ENCODE data around the gene LGI2.

Gene LGI2

DNA sequence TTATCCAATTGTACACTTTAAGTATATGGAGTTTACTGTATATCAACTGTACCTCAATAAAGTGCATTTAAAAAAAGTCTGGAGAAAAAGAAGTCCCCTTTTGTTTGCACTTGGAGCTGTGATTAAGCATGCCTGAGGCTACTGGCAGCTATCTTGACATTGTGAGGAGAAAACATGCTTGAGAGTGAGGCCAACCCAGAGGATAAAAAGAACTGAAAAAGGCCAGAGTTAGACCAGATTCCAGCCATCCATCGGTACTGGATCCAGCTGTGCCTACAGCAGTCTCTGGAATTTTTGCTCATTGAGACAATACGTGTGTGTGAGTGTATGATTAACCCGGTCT, 57.4 kb downstream of the LGI2 start:
- FAIRE-seq, result no peak

DNA sequence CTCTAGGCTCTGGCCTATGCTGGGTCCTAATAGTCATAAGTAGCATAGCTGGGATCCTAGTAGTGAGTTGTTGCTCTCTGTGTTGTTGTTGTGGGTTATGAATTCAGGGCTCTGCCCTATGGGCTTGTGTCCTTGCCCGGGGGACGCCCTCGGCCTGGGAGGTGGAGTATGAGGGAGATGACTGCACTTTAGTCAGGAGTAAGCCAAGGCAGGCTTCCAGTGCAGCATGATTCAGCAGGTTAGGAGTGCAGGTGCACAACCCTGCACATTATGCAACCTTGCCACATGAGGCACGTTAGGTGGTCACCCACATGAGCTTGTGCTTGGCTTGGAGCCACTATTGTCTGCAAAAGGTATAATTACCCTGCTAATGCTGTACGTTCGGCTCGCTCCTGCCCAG, 59.6 kb downstream of the LGI2 start:
- no peak for FAIRE-seq
- TF ChIP-seq POLR2A (IDR thresholded peaks at IDR 0.05; ENCODE audit: low read depth, low read length), result no peak
- DNase-seq (ENCODE audit: insufficient read length, low spot score), result no peak

More for the DNA sequence above, 57.4 kb downstream of the LGI2 start:
- no peak for TF ChIP-seq POLR2A (IDR thresholded peaks at IDR 0.05; ENCODE audit: low read depth, low read length)
- DNase-seq (ENCODE audit: insufficient read length, low spot score), result no peak

DNA sequence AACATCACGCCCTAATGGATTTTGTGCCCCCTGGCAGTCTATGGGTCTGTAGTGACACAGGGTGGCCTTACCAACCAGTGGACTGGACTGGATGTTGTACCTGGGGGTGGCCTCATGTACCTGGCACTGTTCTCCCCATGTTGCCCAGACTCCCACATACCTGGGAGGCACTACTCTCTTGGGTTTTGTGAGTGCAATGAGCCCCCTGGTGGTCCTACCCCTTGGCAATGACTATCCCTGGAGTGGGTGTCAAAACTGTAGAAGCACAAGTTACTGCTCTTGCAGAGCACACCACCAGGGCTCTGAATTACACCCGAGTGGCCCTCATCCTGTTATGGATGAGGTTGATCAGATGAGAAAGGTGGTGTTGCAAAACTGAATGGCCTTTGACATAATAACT, 60.1 kb downstream of the LGI2 start:
- FAIRE-seq, result no peak

DNA sequence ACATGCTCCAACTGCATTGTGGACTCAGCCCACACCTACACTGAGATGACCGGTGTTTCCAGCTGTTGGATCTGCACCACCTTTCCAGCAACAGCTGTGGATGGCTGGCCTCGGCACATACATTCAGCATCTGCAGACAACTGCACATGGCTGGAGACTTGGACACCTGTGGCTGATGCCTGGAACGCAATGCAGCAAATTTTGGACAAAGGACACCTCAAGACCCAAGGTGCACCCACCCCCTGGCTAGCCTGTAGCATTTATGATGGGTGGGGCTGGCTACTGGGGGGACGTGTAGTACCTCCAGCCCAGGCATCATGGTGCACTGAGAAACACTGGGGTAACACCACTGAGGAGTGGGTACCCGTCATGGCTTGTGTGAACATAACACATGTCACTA, 60.6 kb downstream of the LGI2 start:
- DNase-seq (ENCODE audit: insufficient read length, low spot score), result no peak
- TF ChIP-seq POLR2A (IDR thresholded peaks at IDR 0.05; ENCODE audit: low read depth, low read length), result no peak
- no peak for FAIRE-seq

More for the DNA sequence above, 60.1 kb downstream of the LGI2 start:
- DNase-seq (ENCODE audit: insufficient read length, low spot score), result no peak
- no peak for TF ChIP-seq POLR2A (IDR thresholded peaks at IDR 0.05; ENCODE audit: low read depth, low read length)

DNA sequence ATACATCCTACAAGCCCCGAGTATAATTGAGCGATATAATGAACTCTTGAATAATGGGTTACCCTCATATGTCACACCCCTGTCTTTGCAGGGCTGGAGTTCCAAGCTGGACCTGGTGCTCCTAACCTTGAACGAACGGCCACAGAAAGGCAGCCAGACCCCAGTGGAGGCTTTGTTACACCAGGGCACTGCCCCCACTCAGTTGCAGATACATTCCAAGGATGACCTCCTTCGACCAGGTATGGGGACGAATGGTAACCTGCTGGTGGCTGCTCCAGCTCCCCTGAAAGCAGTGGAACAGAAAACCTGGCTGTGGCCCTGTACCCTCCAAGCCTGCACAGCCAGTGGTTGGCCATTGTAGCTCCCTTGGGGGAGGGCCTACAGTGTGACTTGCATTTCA, 61.3 kb downstream of the LGI2 start:
- DNase-seq (ENCODE audit: insufficient read length, low spot score) (no peak), FAIRE-seq (no peak)
- no peak for TF ChIP-seq POLR2A (IDR thresholded peaks at IDR 0.05; ENCODE audit: low read depth, low read length)

DNA sequence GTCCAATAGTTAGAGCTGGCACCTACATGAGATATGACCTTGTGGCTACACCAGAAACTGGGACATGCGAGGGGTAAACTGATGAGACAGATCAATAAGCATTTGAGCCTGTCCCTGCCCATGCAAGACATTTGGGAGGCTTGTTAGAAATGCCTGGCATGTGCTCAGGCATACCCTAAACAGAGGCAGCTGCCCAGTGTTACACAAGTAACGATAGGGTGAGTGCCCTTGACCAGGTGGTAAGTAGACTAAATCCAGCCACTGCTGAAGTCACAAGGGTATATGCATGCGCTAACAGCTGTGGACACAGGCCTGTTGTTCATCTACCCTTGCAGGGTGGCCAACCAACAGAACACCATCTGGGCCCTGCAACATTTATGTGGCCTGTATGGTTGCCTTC, 61.8 kb downstream of the LGI2 start:
- no peak for TF ChIP-seq POLR2A (IDR thresholded peaks at IDR 0.05; ENCODE audit: low read depth, low read length)
- FAIRE-seq, result no peak

DNA sequence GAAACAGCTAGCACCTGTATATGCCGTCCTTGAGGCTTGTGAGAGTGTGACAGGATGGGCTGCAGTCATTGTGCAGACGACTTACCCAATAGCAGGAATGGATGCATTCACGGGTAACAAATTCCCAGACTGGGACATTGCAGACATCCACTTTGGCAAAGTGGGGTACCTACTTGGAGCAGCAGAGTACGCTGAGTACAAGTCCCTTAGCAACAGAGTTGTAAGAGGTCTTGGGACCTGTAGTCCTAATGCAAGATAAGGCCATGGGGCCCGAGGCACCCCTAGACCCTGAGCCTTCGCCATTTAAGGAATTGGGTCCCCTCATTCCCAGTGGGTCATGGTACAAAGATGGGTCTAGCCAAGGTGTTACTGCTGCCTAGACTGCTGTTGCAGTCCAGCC, 62.5 kb downstream of the LGI2 start:
- no peak for TF ChIP-seq POLR2A (IDR thresholded peaks at IDR 0.05; ENCODE audit: low read depth, low read length)
- FAIRE-seq, result no peak
- DNase-seq (ENCODE audit: insufficient read length, low spot score), result no peak

More for the DNA sequence above, 61.8 kb downstream of the LGI2 start:
- DNase-seq (ENCODE audit: insufficient read length, low spot score), result no peak

DNA sequence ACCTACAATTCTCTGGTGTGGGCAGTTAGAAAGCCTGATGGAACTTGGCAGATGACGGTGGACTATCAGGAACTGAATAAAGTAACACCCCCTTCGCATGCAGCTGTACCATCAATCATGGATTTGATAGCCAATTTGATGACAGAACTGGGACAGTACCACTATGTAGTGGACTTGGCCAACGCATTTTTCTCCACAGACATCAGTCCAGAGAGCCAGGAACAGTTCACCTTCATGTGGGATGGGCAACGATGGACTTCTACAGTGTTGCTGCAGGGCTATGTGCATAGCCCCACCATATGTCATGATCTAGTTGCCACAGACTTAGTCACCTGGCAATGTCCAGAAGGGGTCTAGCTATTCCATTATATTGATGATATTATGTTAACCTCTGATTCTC, 63.4 kb downstream of the LGI2 start:
- no peak for DNase-seq (ENCODE audit: insufficient read length, low spot score)
- TF ChIP-seq POLR2A (IDR thresholded peaks at IDR 0.05; ENCODE audit: low read depth, low read length), result no peak
- FAIRE-seq, result no peak

DNA sequence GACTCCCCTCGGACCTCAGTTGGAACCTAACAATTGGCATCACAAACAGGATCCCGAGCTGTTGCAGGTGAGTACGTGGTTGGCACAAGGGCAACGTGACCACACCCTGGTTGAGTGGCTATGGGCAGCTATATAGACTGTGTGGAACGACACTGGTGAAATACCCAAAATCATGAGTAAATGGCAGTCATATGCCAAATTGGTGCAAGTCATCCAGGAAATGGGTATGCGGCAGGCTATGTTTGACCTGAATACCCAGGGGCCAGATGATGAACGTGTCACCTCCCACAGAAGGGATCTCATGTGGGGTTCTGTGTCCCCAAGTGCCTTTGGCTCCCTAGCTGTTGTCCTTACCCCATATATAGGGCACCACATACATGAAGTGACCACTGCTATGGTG, 64.7 kb downstream of the LGI2 start:
- FAIRE-seq (no peak), DNase-seq (ENCODE audit: insufficient read length, low spot score) (no peak)
- TF ChIP-seq POLR2A (IDR thresholded peaks at IDR 0.05; ENCODE audit: low read depth, low read length), result no peak

DNA sequence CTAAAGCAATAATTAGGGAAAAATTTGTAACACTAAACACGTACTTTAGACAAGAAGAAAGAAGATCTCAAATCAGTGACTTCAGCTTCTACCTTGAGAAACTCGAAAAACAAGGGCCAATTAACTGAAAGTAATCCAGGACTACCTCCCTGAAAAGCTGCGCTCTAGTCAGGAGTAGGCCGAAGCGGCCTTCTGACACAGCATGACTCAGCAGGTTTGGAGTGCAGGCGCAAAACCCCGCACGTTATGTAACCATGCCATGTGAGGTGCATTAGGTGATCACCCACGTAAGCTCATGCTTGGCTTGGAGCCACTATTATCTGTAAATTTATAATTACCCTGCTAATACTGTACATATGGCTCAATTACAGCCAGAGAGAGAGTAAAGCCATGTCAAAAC, 65.1 kb downstream of the LGI2 start:
- no peak for TF ChIP-seq POLR2A (IDR thresholded peaks at IDR 0.05; ENCODE audit: low read depth, low read length)
- no peak for FAIRE-seq
- no peak for DNase-seq (ENCODE audit: insufficient read length, low spot score)

DNA sequence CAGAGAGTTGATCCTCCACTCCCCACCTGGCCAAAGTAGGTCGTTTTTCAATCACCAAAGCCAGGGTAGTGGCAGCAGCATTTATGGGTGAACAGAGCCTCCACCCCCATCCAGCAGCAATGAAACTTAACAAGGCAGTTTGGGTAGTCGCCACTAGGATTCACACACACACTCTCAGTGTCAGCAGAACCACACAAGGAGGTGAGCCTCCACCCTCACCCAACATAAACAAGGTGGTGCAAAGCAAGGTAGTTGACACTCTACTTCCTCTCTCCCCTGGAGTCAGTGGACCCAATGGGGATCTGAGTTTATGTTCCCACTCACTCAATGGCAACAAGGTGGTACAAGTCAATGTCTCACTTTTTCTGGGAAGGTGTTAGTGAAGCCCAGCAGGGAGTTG, 67.5 kb downstream of the LGI2 start:
- DNase-seq (ENCODE audit: insufficient read length, low spot score) (no peak), FAIRE-seq (no peak)
- TF ChIP-seq POLR2A (IDR thresholded peaks at IDR 0.05; ENCODE audit: low read depth, low read length), result no peak

DNA sequence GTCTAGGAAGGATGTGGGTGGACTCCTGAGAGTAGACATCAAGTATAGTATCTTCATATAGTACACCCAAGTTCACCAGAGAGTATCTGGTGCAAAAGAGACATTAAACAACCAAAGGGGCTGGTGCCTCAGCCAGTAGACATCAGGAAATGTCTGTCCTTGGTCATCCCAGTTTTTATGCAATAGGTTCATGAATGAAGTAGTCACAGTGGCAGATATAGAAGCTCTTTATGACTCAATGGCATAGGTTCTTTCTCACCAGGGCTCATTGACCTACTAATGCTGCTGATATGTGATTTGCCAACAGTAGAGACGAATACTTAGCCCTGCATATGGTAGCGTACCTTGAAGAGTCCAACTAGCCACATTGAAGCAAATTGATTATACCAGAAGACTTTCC, 72.9 kb downstream of the LGI2 start:
- FAIRE-seq (no peak), DNase-seq (ENCODE audit: insufficient read length, low spot score) (no peak)
- no peak for TF ChIP-seq POLR2A (IDR thresholded peaks at IDR 0.05; ENCODE audit: low read depth, low read length)

DNA sequence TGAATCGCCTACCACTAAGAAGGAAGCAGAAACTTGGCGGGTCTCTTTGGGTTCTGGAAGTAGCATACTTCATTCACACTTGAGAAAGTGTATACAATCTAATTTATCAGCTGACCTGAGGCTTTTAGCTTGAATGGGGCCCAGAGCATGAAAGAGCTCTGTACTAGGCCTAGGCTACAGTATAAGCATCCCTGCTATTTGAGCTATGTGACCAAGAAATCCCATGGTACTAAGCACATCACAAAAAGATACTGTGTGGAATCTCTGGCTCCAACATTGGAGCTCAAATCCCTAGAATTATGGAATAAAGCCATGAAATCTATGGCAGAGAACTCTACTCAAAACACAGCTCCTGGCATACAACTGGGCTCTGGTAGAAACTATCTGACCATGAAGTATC, 74.0 kb downstream of the LGI2 start:
- no peak for FAIRE-seq
- TF ChIP-seq POLR2A (IDR thresholded peaks at IDR 0.05; ENCODE audit: low read depth, low read length), result no peak
- DNase-seq (ENCODE audit: insufficient read length, low spot score), result no peak

DNA sequence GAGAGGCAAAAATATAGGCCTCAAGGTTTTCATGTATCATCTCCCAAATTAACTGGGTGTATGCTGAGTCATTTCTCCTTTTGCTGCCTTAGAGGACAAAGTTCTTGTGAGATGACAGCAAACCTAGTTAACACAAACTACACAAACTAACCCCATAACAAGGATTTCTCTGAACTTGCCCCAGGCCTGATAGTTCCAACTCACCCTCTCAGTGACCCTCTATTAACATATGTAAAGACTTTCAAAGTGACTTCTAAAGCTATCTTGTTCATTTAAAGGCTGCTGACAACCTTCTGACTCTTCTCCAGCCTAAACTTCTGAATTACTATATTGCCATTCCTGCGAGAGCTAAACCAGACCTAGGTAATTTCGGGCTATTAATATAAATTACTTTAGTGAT, 74.7 kb downstream of the LGI2 start:
- TF ChIP-seq POLR2A (IDR thresholded peaks at IDR 0.05; ENCODE audit: low read depth, low read length), result no peak
- DNase-seq (ENCODE audit: insufficient read length, low spot score), result no peak
- FAIRE-seq, result no peak

DNA sequence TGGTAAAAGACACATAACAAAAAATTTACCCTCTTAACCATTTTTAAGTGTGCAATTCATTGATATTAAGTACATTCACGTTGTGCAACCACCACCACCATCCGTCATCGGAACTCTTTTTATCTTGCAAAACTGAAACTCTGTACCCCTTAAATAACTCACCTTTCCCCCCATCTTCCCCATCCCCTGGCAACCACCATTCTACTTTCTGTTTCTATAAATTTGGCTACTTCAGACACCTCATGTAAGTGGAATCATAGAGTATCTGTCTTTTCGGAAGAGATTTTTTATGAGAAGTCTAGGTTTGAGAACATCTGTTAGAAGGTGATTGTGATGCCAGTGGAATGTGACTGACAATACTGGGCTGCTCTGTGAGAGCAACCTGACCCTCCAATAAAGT, 78.1 kb downstream of the LGI2 start:
- FAIRE-seq (no peak), DNase-seq (ENCODE audit: insufficient read length, low spot score) (no peak)
- no peak for TF ChIP-seq POLR2A (IDR thresholded peaks at IDR 0.05; ENCODE audit: low read depth, low read length)

DNA sequence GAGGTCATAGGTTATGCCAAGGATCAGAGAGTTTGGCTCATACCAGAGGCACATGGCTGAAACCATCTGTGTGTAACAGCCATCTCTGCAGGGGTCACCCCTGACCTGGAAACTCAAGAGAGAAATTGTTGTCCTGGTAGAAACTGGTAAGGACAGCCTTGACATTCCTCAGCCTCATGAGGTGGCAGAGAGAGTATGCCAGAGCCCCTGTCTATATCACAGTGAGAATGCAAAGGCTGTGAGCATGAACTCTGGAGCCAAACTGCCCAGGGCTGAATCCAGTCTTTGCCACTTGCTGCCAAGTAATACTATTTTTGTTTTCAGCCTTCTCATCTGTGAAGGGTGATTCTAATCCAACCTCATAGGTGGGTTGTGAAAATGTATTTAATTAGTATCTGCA, 80.8 kb downstream of the LGI2 start:
- FAIRE-seq (no peak), DNase-seq (ENCODE audit: insufficient read length, low spot score) (no peak)
- TF ChIP-seq POLR2A (IDR thresholded peaks at IDR 0.05; ENCODE audit: low read depth, low read length), result no peak
